HG03025 (cell line): Measurements from ENCODE around the gene CTPS1.

ENCODE experiments used
- ATAC-seq: cut with Tn5 transposase; IDR thresholded peaks from one replicate; pipeline ENCODE4 v1.9.1; 2021; ENCODE audit warnings: mild to moderate bottlenecking, moderate library complexity; ENCODE audit not compliant: unreplicated experiment, low FRiP score

The CTPS1 gene

GRCh38 chr1:40988280-40988679, 8.8 kb downstream of the CTPS1 start:
- ATAC-seq = no peak

DNA sequence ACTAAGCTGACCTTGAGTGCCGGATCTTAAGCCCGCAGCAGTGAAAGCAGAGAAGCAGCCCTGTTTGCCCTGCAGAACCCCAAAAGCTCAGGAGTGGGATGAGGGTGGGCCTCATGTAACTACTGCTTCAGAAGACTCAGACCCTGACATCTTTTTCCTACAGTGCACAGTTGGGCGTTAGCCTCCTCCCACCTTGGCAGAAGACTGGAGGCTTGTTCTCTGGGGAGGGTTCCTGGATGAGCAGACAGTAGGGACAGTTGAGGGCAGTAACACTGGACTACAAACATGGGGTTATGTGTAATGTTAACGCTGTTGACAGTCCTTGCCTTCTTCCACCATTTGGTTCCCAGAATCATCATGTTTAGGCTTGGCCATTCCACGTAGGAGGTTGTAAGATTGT, 9.6 kb downstream of the CTPS1 start:
- no peak for ATAC-seq

DNA sequence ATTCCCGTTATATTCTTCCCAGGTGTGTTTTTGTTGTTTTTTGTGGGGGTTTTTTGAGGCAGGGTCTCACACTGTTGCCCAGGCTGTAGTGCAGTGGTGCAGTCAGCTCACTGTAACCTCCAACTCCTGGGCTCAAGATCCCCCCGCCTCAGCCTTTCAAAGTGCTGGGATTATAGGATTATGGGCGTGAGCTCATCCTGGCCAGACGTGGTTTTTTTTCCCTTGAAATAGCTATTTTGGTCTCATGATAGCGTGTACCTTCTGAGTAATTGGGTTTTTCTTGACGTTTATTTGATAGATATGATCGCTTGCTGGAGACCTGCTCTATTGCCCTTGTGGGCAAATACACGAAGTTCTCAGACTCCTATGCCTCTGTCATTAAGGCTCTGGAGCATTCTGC, 17.6 kb downstream of the CTPS1 start:
- ATAC-seq = no peak

GRCh38 chr1:40998668-40999067, 19.2 kb downstream of the CTPS1 start:
- ATAC-seq = no peak

DNA sequence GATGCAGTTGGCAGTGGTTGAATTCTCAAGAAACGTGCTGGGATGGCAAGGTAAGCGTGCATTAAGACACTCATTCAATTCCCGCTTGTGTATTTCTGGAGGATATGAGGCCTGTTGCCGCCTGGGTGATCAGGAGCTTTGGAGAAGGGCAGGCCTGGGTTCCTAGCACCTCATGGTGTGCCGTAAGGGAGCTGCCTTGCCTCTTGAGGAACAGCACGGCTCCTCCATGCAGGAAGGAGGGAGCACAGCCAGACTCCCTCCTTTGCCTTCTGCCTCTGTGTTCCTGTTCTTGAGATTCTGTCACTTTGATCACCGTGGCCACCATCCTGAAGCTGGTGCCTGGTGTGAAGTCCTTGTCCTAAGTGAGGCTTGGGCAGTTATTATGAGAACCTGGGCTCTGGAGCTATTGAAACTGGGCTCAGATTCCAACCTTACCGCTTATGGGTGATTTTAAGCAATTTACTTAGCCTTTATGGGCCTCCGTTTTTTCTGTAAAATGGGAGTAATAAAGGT, 23.7 kb downstream of the CTPS1 start:
- no peak for ATAC-seq

DNA sequence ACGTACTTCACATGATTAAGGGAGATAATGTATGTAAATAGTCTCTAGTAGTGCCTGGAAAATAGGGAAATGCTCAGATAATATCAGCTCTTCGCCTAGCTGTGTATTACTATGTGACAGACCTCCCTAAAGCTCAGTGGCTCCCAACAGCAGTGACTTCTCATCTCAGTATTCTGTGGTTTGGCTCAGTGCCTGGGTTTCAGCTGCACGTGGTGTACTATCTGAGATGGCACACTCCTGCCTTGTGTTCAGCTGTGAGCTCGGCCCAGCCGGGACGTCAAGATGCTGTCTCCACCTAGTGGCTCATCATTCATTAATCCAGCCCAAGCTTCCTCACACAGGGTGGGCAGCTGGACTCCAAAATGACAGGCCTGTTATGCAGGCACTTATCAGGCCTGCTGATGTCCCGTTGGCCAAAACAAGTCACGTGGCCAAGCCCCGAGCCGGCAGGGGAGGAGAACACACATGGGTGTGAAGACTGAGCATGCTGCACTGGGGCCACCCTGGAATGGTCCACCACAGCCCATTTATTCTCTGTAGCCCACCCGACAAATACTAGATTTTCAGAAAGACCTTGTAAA, 24.2 kb downstream of the CTPS1 start:
- ATAC-seq = peak; percentile 96

GRCh38 chr1:41005876-41006275, 26.4 kb downstream of the CTPS1 start:
- no peak for ATAC-seq

DNA sequence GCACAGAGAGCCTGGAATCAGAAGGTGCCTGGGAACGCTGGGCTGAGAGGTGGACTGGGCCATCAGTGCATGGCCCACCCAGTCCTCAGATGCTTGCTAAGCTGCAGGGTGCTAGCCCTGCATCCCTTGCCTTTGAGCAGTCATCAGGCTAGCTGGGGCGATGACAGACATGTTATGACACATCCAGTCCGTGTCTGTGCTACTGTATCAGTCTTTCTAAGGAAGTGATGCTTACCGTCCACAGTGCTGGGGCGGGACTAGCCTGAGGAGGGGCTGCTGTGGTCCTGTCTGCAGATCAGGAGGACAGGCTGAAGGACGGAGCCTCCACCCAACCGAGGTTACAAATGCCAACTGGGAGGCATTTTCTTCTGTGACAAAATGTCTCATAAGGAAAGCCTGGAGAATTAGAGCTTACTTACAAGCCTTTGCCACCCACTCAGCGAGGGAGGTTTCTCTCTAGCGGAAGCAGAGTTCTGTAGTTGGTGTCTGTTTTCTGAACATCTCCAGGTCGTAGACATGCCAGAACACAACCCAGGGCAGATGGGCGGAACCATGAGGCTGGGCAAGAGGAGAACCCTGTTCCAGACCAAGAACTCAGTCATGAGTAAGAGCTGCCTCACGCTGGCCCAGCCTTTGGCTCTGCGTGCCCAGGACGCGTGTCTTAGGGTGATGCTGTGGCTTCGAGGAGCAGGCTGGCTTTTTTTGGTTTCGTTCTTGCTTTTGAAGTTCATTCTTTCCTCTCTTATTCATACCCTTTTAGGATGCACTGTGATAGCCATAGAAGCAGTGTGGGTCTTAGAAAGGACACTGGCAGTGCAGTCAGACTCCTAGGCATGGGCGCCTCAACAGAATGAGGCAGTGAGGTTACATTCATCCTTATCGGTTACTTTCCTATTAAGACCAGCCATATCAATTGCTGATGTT, 27.7 kb downstream of the CTPS1 start:
- no peak for ATAC-seq

DNA sequence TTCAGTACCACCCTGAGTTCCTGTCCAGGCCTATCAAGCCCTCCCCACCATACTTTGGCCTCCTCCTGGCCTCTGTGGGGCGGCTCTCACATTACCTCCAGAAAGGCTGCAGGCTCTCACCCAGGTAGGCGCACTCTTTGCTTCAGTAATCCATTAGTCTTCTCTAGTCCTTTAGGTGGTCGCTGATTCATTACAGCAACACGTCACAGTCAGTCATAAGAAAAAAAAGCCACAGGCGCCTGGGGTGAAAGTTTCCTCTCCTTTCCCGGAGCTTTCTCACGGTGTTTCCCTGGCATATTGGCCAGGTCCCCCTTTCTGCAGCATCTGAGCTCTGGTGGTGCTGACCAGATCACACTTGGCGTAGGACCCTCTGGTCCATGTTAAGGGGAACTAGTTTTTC, 30.0 kb downstream of the CTPS1 start:
- ATAC-seq = no peak

GRCh38 chr1:41010345-41010744, 30.8 kb downstream of the CTPS1 start:
- no peak for ATAC-seq

DNA sequence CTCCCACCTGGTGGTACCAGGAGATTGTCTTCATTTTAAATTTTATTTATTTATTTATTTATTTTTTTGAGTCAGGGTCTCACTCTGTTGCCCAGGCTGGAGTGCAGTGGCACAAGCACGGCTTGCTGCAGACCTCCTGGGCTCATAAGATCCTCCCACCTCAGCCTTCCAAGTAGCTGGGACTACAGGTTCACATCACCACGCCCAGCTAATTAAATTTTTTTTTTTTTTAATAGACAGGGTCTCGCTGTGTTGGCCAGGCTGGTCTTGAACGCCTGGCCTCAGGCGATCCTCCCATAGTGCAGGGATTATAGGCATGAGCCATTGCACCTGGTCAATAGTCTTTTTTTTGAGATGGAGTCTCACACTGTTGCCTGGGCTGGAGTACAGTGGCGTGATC, 33.5 kb downstream of the CTPS1 start:
- no peak for ATAC-seq

DNA sequence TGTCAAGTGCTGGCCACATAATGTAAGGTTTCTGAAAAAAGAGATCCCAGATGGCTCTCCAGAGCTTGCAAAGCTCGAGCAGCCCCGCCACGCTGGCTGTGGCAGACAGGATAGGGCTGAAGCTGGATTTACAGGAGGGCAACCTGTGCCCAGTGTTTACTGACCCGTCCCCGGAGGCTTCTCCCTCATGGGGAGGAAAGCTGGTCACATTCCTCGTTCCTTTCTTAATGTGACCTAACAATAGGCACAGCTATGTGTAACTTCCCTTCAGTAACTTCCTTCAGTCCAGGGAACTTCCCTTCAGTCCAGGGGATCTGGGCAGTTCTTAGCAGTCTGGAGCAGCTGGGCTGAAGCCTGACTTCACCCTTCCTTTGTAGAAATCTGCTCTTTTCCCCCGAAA, 34.3 kb downstream of the CTPS1 start:
- no peak for ATAC-seq

DNA sequence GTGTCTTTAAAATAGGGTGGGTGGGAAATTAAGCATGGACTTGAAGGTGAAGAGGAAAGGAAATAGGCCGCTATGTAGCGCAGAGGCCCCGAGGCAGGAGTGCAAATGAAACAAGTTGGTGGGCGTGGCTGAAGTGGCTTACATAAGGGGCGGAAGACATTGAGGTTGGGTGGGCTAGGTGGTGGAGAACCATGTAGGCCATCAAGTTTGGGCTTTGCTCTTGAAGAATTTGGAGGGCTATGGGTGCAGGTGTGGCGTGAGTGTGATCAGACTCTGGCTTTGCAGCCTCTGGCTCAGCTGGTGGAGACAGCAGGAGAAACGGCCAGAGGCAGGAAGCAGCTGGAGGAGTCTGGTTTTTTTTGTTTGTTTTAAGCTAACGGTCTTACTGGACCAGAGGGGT, 35.4 kb downstream of the CTPS1 start:
- ATAC-seq = no peak

DNA sequence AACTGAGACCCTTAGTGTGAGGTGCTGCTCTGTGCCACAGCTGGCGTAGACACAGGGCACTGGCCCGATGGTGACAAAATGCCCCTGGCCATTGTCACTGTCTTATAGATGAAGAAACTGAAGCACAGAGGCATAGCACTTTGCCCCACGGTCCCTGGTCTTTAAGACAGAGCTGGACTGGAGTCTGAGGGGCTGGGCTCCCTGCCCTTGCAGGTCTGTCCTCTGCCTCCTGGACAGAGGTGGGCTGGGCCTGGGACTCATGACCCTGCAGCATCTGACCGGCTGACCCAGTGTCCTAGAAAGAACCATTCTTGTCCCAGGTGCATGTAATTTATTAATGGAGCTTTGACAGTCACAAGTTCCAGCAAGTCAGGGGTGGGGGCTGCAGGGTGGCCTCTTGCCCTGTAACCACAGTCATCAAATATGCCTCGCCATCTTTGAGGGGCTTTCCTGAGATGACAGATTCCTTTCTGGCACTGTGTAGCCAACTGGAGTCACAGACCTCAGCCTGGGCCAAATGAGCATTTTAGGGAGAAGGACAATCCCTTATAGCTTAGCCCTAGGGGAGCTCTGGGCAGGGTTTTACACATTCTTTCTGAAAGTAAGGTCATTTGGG, 35.9 kb downstream of the CTPS1 start:
- ATAC-seq = no peak

DNA sequence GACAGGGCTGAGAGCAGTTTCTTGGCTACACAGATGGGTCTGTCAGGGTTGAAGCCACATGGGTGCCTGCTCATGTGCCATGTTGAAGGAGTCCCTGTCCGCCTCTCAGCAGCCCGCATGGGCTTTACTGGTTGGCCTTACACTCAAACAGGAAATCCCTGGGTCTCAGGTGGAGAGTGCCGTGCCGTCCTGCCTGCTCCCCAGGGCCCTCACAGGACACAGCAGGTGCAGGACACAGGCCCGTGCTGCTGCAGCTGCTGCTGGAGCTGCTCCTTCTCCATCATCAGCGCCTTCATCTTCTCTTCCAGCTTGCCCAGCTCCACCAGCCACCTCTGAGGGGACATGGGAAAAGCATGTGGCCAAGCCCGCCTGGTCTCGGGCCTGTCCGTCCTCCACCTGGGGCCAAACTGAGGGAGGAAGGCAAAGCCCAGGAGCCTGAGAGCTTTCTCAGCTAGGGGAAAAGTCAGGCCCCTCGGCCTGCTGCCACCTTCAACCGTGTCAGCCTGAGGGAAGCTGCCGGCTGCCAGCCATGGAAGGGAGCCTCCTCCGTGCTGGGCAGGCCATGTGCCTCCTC, 36.5 kb downstream of the CTPS1 start:
- ATAC-seq = no peak

- no peak for ATAC-seq
Observed at GRCh38 chr1:41017141-41018017, 37.9 kb downstream of the CTPS1 start.

- no peak for ATAC-seq
Observed at GRCh38 chr1:41018018-41018410, 38.5 kb downstream of the CTPS1 start.

DNA sequence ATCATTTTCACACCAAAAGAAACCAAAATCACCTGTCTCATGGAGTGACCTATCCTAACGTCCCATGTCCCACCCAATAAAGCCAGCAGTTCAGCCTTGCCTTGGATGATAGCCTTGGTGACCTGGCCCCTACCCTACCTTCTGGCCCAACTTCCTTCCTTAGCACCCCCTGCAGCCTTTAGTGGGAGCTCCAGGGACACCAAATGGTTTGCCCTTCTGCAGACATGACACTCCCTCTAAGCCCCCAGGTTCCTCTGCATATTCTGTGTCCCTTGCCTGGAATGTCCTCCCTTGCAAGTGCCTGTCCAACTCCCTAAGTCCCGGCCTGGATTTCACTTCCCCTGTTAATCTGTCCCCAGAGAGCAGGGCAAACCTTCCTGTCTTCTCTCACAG, 39.9 kb downstream of the CTPS1 start:
- ATAC-seq = no peak

GRCh38 chr1:41020109-41020576, 40.6 kb downstream of the CTPS1 start:
- ATAC-seq = no peak

- no peak for ATAC-seq
Observed at GRCh38 chr1:41020654-41021053, 41.2 kb downstream of the CTPS1 start.
